ENCODE results near the gene BRICD5. TPM values are rescaled to one million over a fixed set of nuclear protein-coding genes. Genes with fewer than 3 reads are reported as not detected.

BRICD5 gene
- total and polyA plus RNA-seq, 2 of the 4 experiments (the other 2 are of a cell fraction), result 0.18 to 0.94 TPM

- Histone ChIP-seq H3K4me2 (ENCODE audit: low read depth, low read length) (no peak overlapping the region), H3K18ac (ENCODE audit: low read depth, low read length) (no peak overlapping the region), H3K9ac (ENCODE audit: low read depth, low read length) (no peak overlapping the region), H2AK5ac (ENCODE audit: low read depth, low read length) (no peak overlapping the region), H2BK15ac (ENCODE audit: low read depth, low read length) (no peak overlapping the region), H3K27ac (ENCODE audit: insufficient read depth, low read length) (no peak overlapping the region), H3K4me3 (ENCODE audit: insufficient read depth, low read depth, low read length) (no peak overlapping the region), H2AFZ (replicated peaks; ENCODE audit: low read length, poor library complexity) (no peak overlapping the region), H3K56ac (ENCODE audit: extremely low read depth, insufficient read depth, low read length) (no peak overlapping the region), H3K4me1 (ENCODE audit: control insufficient read depth, insufficient read depth, low read length) (peaks cover 7% of the 10 kb centered on the region), H2BK120ac (ENCODE audit: low read depth, low read length) (no peak overlapping the region), H2AK9ac (replicated peaks; ENCODE audit: low read depth, low read length, poor library complexity) (no peak overlapping the region), H3K36me3 (ENCODE audit: control insufficient read depth, insufficient read depth, low read length) (peaks cover 28% of the 10 kb centered on the region), H3K23ac (ENCODE audit: low read depth, low read length) (no peak overlapping the region), H4K91ac (ENCODE audit: insufficient read depth, low read depth, low read length) (no peak overlapping the region), H4K20me1 (ENCODE audit: insufficient read depth, low read length) (peaks cover 14% of the 10 kb centered on the region), H3K79me1 (ENCODE audit: low read depth in 1 of 2, low read length in 2 of 2) (peaks cover 18 to 38% of the 10 kb centered on the region in 2 experiments), H3K4ac (ENCODE audit: low read depth, low read length) (no peak overlapping the region), H3K9me1 (ENCODE audit: insufficient read depth, low read length) (peaks cover 6% of the 10 kb centered on the region; the same call in 1 of the 2 replicates), H3K14ac (replicated peaks; ENCODE audit: low read depth, low read length) (no peak overlapping the region), H4K5ac (ENCODE audit: low read depth, low read length) (no peak overlapping the region), H4K8ac (ENCODE audit: low read depth in 2 of 2, low read length in 2 of 2) (no peak overlapping the region), H3K27me3 (ENCODE audit: control insufficient read depth, insufficient read depth, low read length) (no peaks in the 10 kb centered on the region), H2BK20ac (ENCODE audit: low read depth, low read length) (no peak overlapping the region), H2BK5ac (ENCODE audit: low read depth, low read length, poor library complexity, severe bottlenecking) (no peak overlapping the region), H3K9me3 (ENCODE audit: control insufficient read depth, insufficient read depth, low read length) (no peaks in the 10 kb centered on the region)
- DNase-seq (no peak), ATAC-seq (ENCODE audit: low read depth) (no peak)
- in situ Hi-C loops (cut with MboI; ENCODE audit: low sequenced_read_pairs), result no loop called here
- no peak for TF ChIP-seq NFE2L2 (IDR thresholded peaks at IDR 0.05; ENCODE audit: low read depth, low read length)
- TF ChIP-seq CHD1 (IDR thresholded peaks at IDR 0.05; ENCODE audit: low read depth, low read length), result no peak
- TF ChIP-seq FOS (IDR thresholded peaks at IDR 0.05; ENCODE audit: low read depth, low read length), result no peak
- TF ChIP-seq MAFK (IDR thresholded peaks at IDR 0.05; ENCODE audit: low read depth, low read length), result no peak
- TF ChIP-seq ELK1 (IDR thresholded peaks at IDR 0.05; ENCODE audit: borderline replicate concordance, low read depth, low read length), result no peak
- TF ChIP-seq RCOR1 (IDR thresholded peaks at IDR 0.05; ENCODE audit: insufficient replicate concordance, low read length), result no peak
- no peak for TF ChIP-seq SMC3 (IDR thresholded peaks at IDR 0.05; ENCODE audit: low read depth, low read length)
- no peak for TF ChIP-seq RFX5 (IDR thresholded peaks at IDR 0.05; ENCODE audit: low read depth, low read length)
- no peak for TF ChIP-seq POLR2A (IDR thresholded peaks at IDR 0.05; ENCODE audit: low read depth, low read length)
- TF ChIP-seq MXI1 (IDR thresholded peaks at IDR 0.05; ENCODE audit: borderline replicate concordance, low read depth, low read length), result no peak
- no peak for TF ChIP-seq CTCF (conservative IDR thresholded peaks at IDR 0.05; ENCODE audit: low read depth, low read length)
- TF ChIP-seq RAD21 (IDR thresholded peaks at IDR 0.05; ENCODE audit: low read length), result no peak
- TF ChIP-seq MAZ (IDR thresholded peaks at IDR 0.05; ENCODE audit: borderline replicate concordance, low read depth, low read length), result no peak
- no peak for TF ChIP-seq USF2 (IDR thresholded peaks at IDR 0.05; ENCODE audit: low read depth, low read length)
- no peak for TF ChIP-seq BHLHE40 (IDR thresholded peaks at IDR 0.05; ENCODE audit: low read depth, low read length)
- no peak for TF ChIP-seq CEBPB (IDR thresholded peaks at IDR 0.05; ENCODE audit: low read depth, low read length)
- BruUV-seq (replicated peaks), result no TSS peak
- POLR2A ChIA-PET (ENCODE audit: unreplicated experiment), result no interaction called here
- dilution Hi-C loops (cut with HindIII; ENCODE audit: low sequenced_read_pairs, unreplicated experiment), result no loop called here
- CTCF ChIA-PET, result no interaction called here
- 95% methylated on average over 7 of the region's 9 CpGs; no CpG with 5 or more reads in 1 of the 2 experiments for WGBS, 2 experiments (ENCODE audit: extremely low coverage in 2 of 2, insufficient read length in 1 of 2)
- intact Hi-C loops (cut with micrococcal nuclease), result no loop called here
These were observed 2.8 kb downstream of the BRICD5 start for GRCh38 chr16:2207872-2208271.

Measured in IMR-90 (cell line).